B cell (primary cell): ENCODE results near the gene NRL. TPM values are rescaled to one million over a fixed set of nuclear protein-coding genes. Genes with fewer than 3 reads are reported as not detected.

Source experiments
- ATAC-seq: fragments of 200-7000 bp; cut with Tn5 transposase; one replicate; pipeline ENCODE4 v1.10.0; 2021; ENCODE audit warnings: low read depth, mild to moderate bottlenecking, moderate number of reproducible peaks, moderate library complexity
- CTCF ChIA-PET: fragments of 350-600 bp; sonication (Branson Sonifier 250); formaldehyde crosslinking; loops from one replicate; lab custom pipeline; 2021; ENCODE audit warnings: antibody characterized with exemption, inconsistent platforms; lab: Charles Lee
- POLR2A ChIA-PET: fragments of 350-600 bp; sonication (Branson Sonifier 250); formaldehyde crosslinking; loops from one replicate; lab custom pipeline; 2021; ENCODE audit warnings: antibody characterized with exemption; lab: Charles Lee
- DNase-seq: peaks from one replicate; pipeline ENCODE4 v3.0.0; 2013
- H2AFZ ChIP-seq: 2 replicates; pipeline ENCODE4 v1.6.1; 2012; ENCODE audit warnings: mild to moderate bottlenecking, low read depth, low read length; ENCODE audit not compliant: insufficient read depth, poor library complexity, severe bottlenecking
- H3K27ac ChIP-seq, 2 donors: 1 replicate in 1 of 2; 2 replicates in 1 of 2; pipeline ENCODE4 v1.5.1; 2012 to 2013; ENCODE audit warnings: low read length in 2 of 2, mild to moderate bottlenecking in 2 of 2, moderate library complexity in 1 of 2
- H3K27me3 ChIP-seq, 4 experiments: fragments of 200-600 bp in 1 of 4; sonication (generic) in 1 of 4; replicated peaks in 1 of 4; 1 replicate in 2 of 4; 2 replicates in 2 of 4; pipeline versions ENCODE4 v1.6.1 to v1.7.0; 2013 to 2016; ENCODE audit warnings: low read length in 3 of 4, mild to moderate bottlenecking in 2 of 4, mixed read lengths in 1 of 4, moderate library complexity in 1 of 4; ENCODE audit not compliant: insufficient read depth in 4 of 4, control insufficient read depth in 3 of 4; ENCODE audit errors: control extremely low read depth in 1 of 4
- H3K36me3 ChIP-seq, 2 experiments: replicated peaks in 1 of 2; 1 replicate in 1 of 2; 2 replicates in 1 of 2; pipeline versions ENCODE4 v1.6.1 to v1.7.1; 2013; ENCODE audit warnings: low read length in 1 of 2; ENCODE audit not compliant: insufficient read depth in 2 of 2, control insufficient read depth in 1 of 2; ENCODE audit errors: control extremely low read depth in 1 of 2, extremely low read depth in 1 of 2
- H3K4me1 ChIP-seq, 2 donors: fragments of 200-600 bp in 1 of 2; sonication (generic) in 1 of 2; 1 replicate in 1 of 2; 2 replicates in 1 of 2; pipeline versions ENCODE4 v1.5.1 to v1.6.1; 2013 to 2017; ENCODE audit warnings: low read length in 2 of 2; ENCODE audit not compliant: control insufficient read depth in 2 of 2, insufficient read depth in 2 of 2
- H3K4me2 ChIP-seq: replicated peaks from 2 replicates; pipeline ENCODE3; 2012; ENCODE audit warnings: mild to moderate bottlenecking, low read depth, low read length; ENCODE audit not compliant: poor library complexity, severe bottlenecking
- H3K4me3 ChIP-seq, 5 experiments: fragments of 200-600 bp in 1 of 5; sonication (generic) in 1 of 5; 1 replicate in 3 of 5; 2 replicates in 2 of 5; pipeline versions ENCODE4 v1.5.1 to v1.7.0; 2011 to 2016; ENCODE audit warnings: low read length in 4 of 5, mild to moderate bottlenecking in 4 of 5, low read depth in 2 of 5, control low read depth in 1 of 5, moderate library complexity in 1 of 5; ENCODE audit not compliant: insufficient read depth in 1 of 5; ENCODE audit errors: control extremely low read depth in 1 of 5, extremely low read depth in 1 of 5
- H3K79me2 ChIP-seq: fragments of 200-600 bp; sonication (generic); one replicate; pipeline ENCODE4 v1.6.0; 2016; ENCODE audit warnings: low read length; ENCODE audit not compliant: control insufficient read depth, insufficient read depth
- H3K9ac ChIP-seq: fragments of 200-600 bp; sonication (generic); 2 replicates; pipeline ENCODE4 v1.6.1; 2017; ENCODE audit warnings: mild to moderate bottlenecking, low read length, moderate library complexity
- H3K9me3 ChIP-seq, 3 donors: one replicate each; pipeline versions ENCODE4 v1.6.1 to v1.7.1; 2013; ENCODE audit warnings: low read length in 2 of 3; ENCODE audit not compliant: control insufficient read depth in 2 of 3, insufficient read depth in 1 of 3; ENCODE audit errors: control extremely low read depth in 1 of 3
- H4K20me1 ChIP-seq: 2 replicates; pipeline ENCODE4 v1.6.0; 2012; ENCODE audit warnings: mild to moderate bottlenecking, low read length; ENCODE audit not compliant: insufficient read depth, control insufficient read depth, poor library complexity, severe bottlenecking
- H3K27ac Mint-ChIP-seq: one replicate; pipeline ENCODE4 v1.8.0; 2021; ENCODE audit warnings: mixed read lengths
- H3K27me3 Mint-ChIP-seq: one replicate; pipeline ENCODE4 v1.8.0; 2021; ENCODE audit warnings: mixed read lengths
- H3K4me1 Mint-ChIP-seq: one replicate; pipeline ENCODE4 v1.8.0; 2021; ENCODE audit warnings: mixed read lengths
- H3K4me3 Mint-ChIP-seq: one replicate; pipeline ENCODE4 v1.8.0; 2021; ENCODE audit warnings: mixed read lengths
- H3K9me3 Mint-ChIP-seq: one replicate; pipeline ENCODE4 v1.8.0; 2022; ENCODE audit warnings: mixed read lengths; ENCODE audit not compliant: insufficient read depth
- CTCF ChIP-seq: fragments of 200-600 bp; IDR thresholded peaks from one replicate; pipeline ENCODE4 v1.8.0; 2022; ENCODE audit warnings: antibody characterized with exemption, mild to moderate bottlenecking
- EZH2 ChIP-seq: IDR thresholded peaks from 2 replicates; pipeline ENCODE4 v1.6.1; 2012; ENCODE audit warnings: borderline replicate concordance, low read depth, mild to moderate bottlenecking, moderate library complexity, low read length; ENCODE audit not compliant: insufficient read depth, poor library complexity, severe bottlenecking
- WGBS: methylation state at CpG from one replicate; pipeline ENCODE4 v1.1.5; 2013; ENCODE audit warnings: missing lambda C conversion rate; ENCODE audit not compliant: insufficient coverage; 5-methylcytosine and 5-hydroxymethylcytosine counted together
- intact Hi-C: fragments of 100-400 bp; cut with micrococcal nuclease; formaldehyde crosslinking; loops from one replicate; pipeline ENCODE4 v1.10.0; 2022
- polyA plus RNA-seq: library from polyadenylated mRNA; depleted of rRNA; stranded (reverse); fragments of >200 nt; gene quantifications from 2 replicates; pipeline ENCODE4 v1.2.3, GENCODE V29; 2012
- total RNA-seq, 2 donors: library from RNA; stranded (reverse); fragments of 120-200 nt in 1 of 2; gene quantifications; 1 replicate in 1 of 2; 2 replicates in 1 of 2; pipeline versions ENCODE4 v1.2.3 to v1.2.4, GENCODE V29; 2013 to 2022

The NRL gene
- total and polyA plus RNA-seq, 2 donors (not counting 1 experiment from before 2014, with no cell fraction given): 7.0 to 8.8 TPM

DNA sequence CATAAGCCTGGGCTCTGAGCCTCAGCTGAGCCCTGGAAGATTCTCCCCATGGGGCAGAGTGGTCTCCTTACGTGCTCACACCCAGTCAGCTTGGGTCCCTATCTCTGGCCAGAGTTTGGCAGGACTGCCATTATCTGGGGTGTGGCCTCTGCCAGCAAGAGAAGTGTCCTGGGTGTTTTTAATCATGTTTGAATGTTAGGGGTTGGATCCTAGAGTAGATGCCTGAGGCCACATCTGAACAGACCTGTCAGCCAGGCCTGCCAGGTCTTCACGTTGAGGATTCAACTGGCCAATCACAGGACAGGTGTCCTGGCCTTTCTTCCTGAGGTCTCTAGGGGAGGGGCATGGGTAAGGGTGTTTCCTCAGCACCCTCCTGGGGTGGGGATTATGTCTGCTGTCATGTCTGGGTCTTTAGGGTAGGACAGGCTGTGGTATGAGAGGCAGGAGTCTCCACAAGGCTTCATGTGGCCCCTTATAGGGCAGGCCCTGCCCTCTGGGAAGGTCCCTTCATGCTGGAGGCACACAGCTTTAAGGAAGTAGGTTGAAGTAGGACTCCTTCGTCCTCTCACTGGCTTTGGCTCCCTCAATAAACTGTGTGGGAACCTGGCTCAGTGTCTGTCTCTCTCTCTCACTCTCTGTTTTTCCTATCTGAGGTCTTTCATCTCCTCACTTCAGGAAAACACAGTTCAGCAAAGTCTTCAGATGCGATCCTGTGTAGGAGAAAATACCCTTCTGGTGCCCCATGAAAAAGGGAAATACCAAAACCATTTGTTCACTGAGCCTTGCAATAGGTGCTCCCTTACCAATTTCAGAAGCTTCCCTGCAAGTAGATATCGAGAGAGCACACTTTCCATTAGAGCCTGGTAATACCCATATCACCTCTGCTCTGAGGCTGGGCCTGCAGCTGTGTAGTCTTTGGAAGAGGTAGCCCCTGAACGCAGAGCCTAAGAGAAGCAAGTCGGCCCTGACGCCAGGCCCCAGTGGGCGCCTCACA is 9.0 kb upstream of the NRL start:
- no peaks in the 10 kb centered on the region for H4K20me1 ChIP-seq
- H3K4me1 Mint-ChIP-seq: peaks cover 33% of the 10 kb centered on the region
- no peak overlapping the region for H3K4me3 ChIP-seq
- WGBS: 79% methylated on average over 7 of the region's 9 CpGs
- ATAC-seq (peak; percentile 56), DNase-seq (peak; percentile 71)
- H2AFZ ChIP-seq: peak overlapping the region; percentile 62
- peaks cover 8 to 37% of the 10 kb centered on the region in 2 experiments for H3K36me3 ChIP-seq
- peak overlapping the region; percentile 39 for H3K4me3 Mint-ChIP-seq
- H3K9me3 ChIP-seq: no peaks in the 10 kb centered on the region
- CTCF ChIA-PET: interaction anchor here (0.6 to 1.3 kb wide), 4 partner anchors 14 to 35 kb away, joined by 3 read pairs; partner anchors contain the start of gene EMC9
- peak overlapping the region; percentile 57 for H3K4me2 ChIP-seq
- H3K9ac ChIP-seq: peak overlapping the region; percentile 14
- peaks cover 33 to 34% of the 10 kb centered on the region in 2 donors for H3K4me1 ChIP-seq
- POLR2A ChIA-PET: interaction anchor here (1.5 kb wide), 1 partner anchor 12 kb away, joined by 4 read pairs; the partner anchor contains the start of gene PSME1
- H3K27me3 ChIP-seq: no peaks in the 10 kb centered on the region
- intact Hi-C loops: no loop called here
- H3K27me3 Mint-ChIP-seq: no peaks in the 10 kb centered on the region
- peaks cover 4% of the 10 kb centered on the region for H3K79me2 ChIP-seq
- no peak for TF ChIP-seq CTCF
- TF ChIP-seq EZH2: no peak
- peak overlapping the region; percentile 91 for H3K27ac Mint-ChIP-seq
- H3K9me3 Mint-ChIP-seq: no peaks in the 10 kb centered on the region
- peak overlapping the region; percentile 30 to 92 for H3K27ac ChIP-seq
